Measurements from ENCODE around the gene ACTR1B. TPM values are rescaled to one million over a fixed set of nuclear protein-coding genes. Genes with fewer than 3 reads are reported as not detected.
"Not testable (repeated sequence)": the region's sequence is repeated elsewhere in the genome, so short reads cannot be mapped to it uniquely, and the experiment has no call there.

ACTR1B gene
- 10 to 100 TPM; 63.9 to 76.2 (median 69.2) TPM for total RNA-seq (2021; fragmentation: NEBNext Ultra II Directional; extraction: Animal tissue kit (Norgen Biotek cat#: 25700))
- long read RNA-seq, transcript ACTR1B-201 (11 exons, 2,243 nt), result major isoform, 72 of 86 reads
- long read RNA-seq, partial matches to known transcripts, result 4 of 86 reads
- long read RNA-seq, other reads (novel, unspliced or antisense), result 10 of 86 reads

DNA sequence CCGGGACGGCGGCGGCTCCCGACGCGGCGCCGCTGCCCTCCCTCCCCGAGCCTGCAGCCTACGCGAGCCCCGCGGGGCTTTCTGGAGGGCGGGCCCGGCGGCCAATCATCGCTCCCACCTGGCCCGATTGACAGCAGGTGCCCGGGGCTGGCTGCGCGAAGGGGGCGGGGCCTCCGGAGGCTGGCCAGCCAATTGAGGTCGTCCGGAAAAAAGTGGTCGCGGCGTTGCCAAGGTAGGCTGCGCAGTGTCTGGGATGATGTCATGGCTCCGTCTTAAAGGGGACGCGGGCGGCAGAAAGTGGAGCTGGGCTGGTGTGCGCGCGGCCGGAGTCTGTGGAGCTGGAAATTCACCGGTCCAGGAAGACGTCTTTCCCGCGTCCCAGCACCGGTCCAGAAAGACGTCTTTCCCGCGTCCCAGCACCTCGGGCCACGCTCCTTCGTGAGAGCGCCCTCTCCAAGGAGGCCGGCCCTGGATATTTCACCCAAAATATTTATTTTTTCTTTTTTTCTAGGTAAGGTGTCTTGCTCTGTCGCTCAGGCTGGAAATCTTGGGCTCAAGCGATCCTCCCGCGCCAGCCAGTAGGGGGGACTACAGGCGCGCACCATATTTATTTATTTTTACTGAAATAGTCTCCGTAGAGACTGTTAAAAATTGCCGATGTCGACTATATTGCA lies at the start of gene ACTR1B:
ACTR1B (minus strand) TSS at position 83 of the 674 bp plus-strand sequence. CDS start 154 bp downstream, outside the sequence.
- no peaks in the 10 kb centered on the region for H3K36me3 Mint-ChIP-seq (ENCODE audit: low read depth)
- H3K27ac Mint-ChIP-seq, result peak within 1 kb of the TSS; percentile 97
- TF ChIP-seq, protein P1, sequence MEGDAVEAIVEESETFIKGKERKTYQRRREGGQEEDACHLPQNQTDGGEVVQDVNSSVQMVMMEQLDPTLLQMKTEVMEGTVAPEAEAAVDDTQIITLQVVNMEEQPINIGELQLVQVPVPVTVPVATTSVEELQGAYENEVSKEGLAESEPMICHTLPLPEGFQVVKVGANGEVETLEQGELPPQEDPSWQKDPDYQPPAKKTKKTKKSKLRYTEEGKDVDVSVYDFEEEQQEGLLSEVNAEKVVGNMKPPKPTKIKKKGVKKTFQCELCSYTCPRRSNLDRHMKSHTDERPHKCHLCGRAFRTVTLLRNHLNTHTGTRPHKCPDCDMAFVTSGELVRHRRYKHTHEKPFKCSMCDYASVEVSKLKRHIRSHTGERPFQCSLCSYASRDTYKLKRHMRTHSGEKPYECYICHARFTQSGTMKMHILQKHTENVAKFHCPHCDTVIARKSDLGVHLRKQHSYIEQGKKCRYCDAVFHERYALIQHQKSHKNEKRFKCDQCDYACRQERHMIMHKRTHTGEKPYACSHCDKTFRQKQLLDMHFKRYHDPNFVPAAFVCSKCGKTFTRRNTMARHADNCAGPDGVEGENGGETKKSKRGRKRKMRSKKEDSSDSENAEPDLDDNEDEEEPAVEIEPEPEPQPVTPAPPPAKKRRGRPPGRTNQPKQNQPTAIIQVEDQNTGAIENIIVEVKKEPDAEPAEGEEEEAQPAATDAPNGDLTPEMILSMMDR (IDR thresholded peaks at IDR 0.05), result peak; percentile 84
- peak; percentile 97 for DNase-seq
- H3K4me3 Mint-ChIP-seq, result peak within 1 kb of the TSS; percentile 91
- peaks cover 31% of the 10 kb centered on the region for H3K4me1 Mint-ChIP-seq (ENCODE audit: low read depth)
- no peaks in the 10 kb centered on the region; the same call in none of the 2 replicates for H3K27me3 Mint-ChIP-seq (ENCODE audit: insufficient read depth)
- H3K9me3 Mint-ChIP-seq, result no peaks in the 10 kb centered on the region

DNA sequence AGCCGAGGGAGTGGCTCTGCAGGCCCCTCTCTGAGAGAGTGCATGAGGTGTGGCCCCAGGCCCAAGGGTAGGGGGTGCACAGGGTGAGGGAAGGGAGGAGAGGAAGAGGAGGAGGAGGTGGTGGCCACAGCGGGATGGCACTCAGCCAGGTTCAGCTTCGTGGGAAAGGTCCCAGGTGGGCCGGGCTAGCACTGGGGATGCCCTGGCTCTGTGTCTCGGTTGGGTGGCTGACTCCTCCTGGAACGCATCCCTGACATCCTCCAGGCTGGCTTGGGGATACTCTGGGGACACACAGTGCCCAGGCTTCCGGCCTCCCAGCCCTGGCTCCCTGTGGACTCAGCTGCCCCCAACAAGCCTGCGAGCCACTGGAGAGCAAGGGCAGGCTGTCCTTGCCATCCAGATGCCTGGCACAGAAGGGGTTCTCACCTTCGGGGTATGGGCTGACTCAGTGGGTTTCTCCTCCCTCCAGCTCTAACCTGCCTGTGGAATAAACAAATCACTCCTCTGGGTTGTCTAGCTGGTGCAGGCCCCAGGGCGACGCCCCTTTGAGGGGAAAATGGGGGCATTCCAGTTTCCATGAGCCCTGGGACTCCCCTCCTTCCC lies 49.0 kb upstream of the ACTR1B start:
- H3K27me3 Mint-ChIP-seq (ENCODE audit: insufficient read depth), result peaks cover 25% of the 10 kb centered on the region
- TF ChIP-seq, protein P1 (IDR thresholded peaks at IDR 0.05), result no peak
- H3K4me3 Mint-ChIP-seq, result no peak overlapping the region
- no peak for DNase-seq
- peaks cover 16% of the 10 kb centered on the region for H3K4me1 Mint-ChIP-seq (ENCODE audit: low read depth)
- H3K36me3 Mint-ChIP-seq (ENCODE audit: low read depth), result no peaks in the 10 kb centered on the region
- no peak overlapping the region for H3K27ac Mint-ChIP-seq
- no peaks in the 10 kb centered on the region for H3K9me3 Mint-ChIP-seq

DNA sequence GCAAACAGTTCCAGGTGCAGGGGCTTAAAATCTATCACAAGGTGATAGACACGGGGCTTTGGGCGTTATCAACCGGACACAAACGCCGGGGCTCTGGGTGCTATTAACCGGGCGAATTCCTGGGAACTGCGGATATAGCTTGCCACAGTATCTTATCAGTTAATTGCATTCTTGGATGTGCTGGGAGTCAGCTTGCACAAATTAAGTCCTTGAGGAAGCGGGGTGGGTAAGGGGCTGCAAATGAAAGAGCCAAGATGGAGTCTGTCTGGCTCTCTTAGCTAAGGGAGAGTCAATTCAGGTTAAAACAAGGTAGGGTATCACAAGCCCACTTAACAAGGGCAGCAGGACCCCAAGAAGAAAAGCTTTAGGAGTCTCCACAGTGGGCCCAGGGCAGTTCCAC lies 48.3 kb upstream of the ACTR1B start:
- not testable (repeated sequence) for DNase-seq; H3K4me3 Mint-ChIP-seq; H3K27ac Mint-ChIP-seq; H3K36me3 Mint-ChIP-seq (ENCODE audit: low read depth); H3K9me3 Mint-ChIP-seq
- Mint-ChIP-seq H3K27me3 (ENCODE audit: insufficient read depth) (peaks cover 22% of the 10 kb centered on the region), H3K4me1 (ENCODE audit: low read depth) (peaks cover 16% of the 10 kb centered on the region)

DNA sequence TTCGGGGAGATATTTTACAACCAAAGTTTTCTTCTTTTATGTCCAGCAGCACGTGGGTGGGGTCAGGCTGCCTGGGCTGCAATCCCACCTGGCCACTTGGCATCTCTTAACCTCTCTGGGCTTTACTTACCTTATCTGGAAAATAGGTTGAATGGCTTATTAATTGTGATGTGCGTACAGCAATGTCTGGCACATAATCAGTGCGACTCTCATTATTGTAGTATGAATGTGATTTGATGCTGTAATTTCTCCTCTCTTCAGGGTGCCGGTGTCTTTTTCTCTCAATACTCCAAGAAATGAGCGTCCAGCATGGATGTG lies 47.5 kb upstream of the ACTR1B start:
- peaks cover 16% of the 10 kb centered on the region for H3K4me1 Mint-ChIP-seq (ENCODE audit: low read depth)
- no peaks in the 10 kb centered on the region for H3K36me3 Mint-ChIP-seq (ENCODE audit: low read depth)
- TF ChIP-seq, protein P1 (IDR thresholded peaks at IDR 0.05), result no peak
- DNase-seq, result no peak
- H3K9me3 Mint-ChIP-seq, result no peaks in the 10 kb centered on the region
- peaks cover 16% of the 10 kb centered on the region for H3K27me3 Mint-ChIP-seq (ENCODE audit: insufficient read depth)
- H3K27ac Mint-ChIP-seq, result no peak overlapping the region
- no peak overlapping the region for H3K4me3 Mint-ChIP-seq

DNA sequence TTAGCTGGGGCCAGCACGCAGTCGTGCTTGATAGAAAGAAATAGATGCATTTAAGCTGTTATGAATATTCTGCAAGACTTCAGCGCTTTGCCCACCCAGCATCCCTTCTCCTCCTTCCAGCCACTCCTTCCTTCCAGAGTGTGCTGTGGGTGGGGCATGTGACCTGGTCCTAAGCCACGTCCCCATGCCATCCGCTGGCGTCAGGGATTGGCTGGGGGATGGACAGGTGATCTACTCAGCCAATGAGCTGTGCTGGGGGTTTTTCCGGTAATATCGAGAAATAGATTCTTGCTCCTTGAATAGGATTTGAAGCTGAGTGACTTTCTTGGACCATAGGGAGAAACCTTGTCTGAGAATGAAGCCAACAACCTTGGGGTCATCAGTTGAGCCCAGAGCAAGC lies 44.8 kb upstream of the ACTR1B start:
- TF ChIP-seq, protein P1 (IDR thresholded peaks at IDR 0.05), result no peak
- peaks cover 17% of the 10 kb centered on the region for H3K27me3 Mint-ChIP-seq (ENCODE audit: insufficient read depth)

DNA sequence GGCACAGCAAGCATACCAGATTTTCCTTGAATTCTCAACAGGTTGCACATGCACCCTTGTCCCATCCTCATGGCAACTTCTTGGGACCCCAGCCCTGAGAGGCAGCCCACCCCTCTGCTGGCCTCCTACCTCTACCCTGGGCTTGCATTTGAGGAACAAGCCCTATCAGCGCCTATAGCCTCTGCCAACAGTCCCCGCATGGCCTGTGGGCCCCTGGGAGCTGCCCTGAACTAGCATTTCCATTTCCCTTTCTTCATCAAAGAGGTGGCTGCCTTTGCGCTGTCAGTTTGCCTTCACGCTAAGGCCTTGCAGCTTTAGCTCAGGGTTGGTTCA lies 44.2 kb upstream of the ACTR1B start:
- no peaks in the 10 kb centered on the region for H3K36me3 Mint-ChIP-seq (ENCODE audit: low read depth)
- peaks cover 20% of the 10 kb centered on the region for H3K27me3 Mint-ChIP-seq (ENCODE audit: insufficient read depth)
- DNase-seq, result no peak
- TF ChIP-seq, protein P1 (IDR thresholded peaks at IDR 0.05), result no peak
- no peaks in the 10 kb centered on the region for H3K9me3 Mint-ChIP-seq
- peaks cover 16% of the 10 kb centered on the region for H3K4me1 Mint-ChIP-seq (ENCODE audit: low read depth)
- H3K27ac Mint-ChIP-seq, result no peak overlapping the region
- no peak overlapping the region for H3K4me3 Mint-ChIP-seq

More for the DNA sequence above, 44.8 kb upstream of the ACTR1B start:
- Mint-ChIP-seq H3K4me1 (ENCODE audit: low read depth) (peaks cover 16% of the 10 kb centered on the region), H3K27ac (no peak overlapping the region), H3K4me3 (no peak overlapping the region), H3K9me3 (no peaks in the 10 kb centered on the region), H3K36me3 (ENCODE audit: low read depth) (no peaks in the 10 kb centered on the region)
- no peak for DNase-seq

All from HFFc6 (cell line).